Stimulated activated naive CD8-positive, alpha-beta T cell treated with anti-CD3 and anti-CD28 coated beads, Interleukin-15, amount 100 ng/mL, for 72 hours (primary cell): ENCODE results near the gene ATP2C1.
A peak's percentile ranks its signal among the peaks of the same experiment; 100 is the strongest.
"Not testable (repeated sequence)": the region's sequence is repeated elsewhere in the genome, so short reads cannot be mapped to it uniquely, and the experiment has no call there.

Source experiments
- ATAC-seq: fragments of 150-1000 bp; cut with Tn5 transposase; 2 replicates; pipeline ENCODE4 v1.10.0; 2021; ENCODE audit warnings: mild to moderate bottlenecking, moderate library complexity
- DNase-seq, 2 donors: peaks; one replicate each; pipeline ENCODE4 v3.0.0; 2021 to 2022
- H3K27ac Mint-ChIP-seq, 2 donors: one replicate each; pipeline ENCODE4 v1.8.0; 2022; ENCODE audit warnings: mild to moderate bottlenecking in 2 of 2, mixed read lengths in 2 of 2, moderate library complexity in 2 of 2
- H3K27me3 Mint-ChIP-seq: one replicate; pipeline ENCODE4 v1.8.0; 2022; ENCODE audit warnings: mixed read lengths
- H3K4me1 Mint-ChIP-seq: one replicate; pipeline ENCODE4 v1.8.0; 2022; ENCODE audit warnings: mild to moderate bottlenecking, mixed read lengths
- H3K4me3 Mint-ChIP-seq, 2 donors: one replicate each; pipeline ENCODE4 v1.8.0; 2022; ENCODE audit warnings: mild to moderate bottlenecking in 2 of 2, mixed read lengths in 2 of 2, moderate library complexity in 1 of 2
- H3K9me3 Mint-ChIP-seq, 2 donors: one replicate each; pipeline ENCODE4 v1.8.0; 2022; ENCODE audit warnings: mixed read lengths in 2 of 2

The ATP2C1 gene

DNA sequence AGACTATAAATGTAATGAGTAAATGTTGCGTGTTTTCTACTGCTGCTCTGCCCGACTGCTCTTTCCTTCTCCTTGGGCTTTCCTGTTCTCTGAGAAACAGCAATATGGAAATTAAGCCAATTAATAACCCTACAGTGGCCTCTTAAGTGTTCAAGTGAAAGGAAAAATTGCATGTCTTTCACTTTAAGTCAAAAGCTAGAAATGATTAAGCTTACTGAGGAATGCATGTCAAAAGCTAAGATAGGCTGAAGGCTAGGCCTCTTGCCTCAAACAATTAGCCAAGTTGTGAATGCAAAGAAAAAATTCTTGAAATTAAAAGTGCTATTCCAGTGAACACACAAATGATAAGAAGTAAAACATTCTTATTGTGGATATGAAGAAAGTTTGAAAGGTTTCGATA lies 55.0 kb downstream of the ATP2C1 start:
- Mint-ChIP-seq H3K27ac (peak overlapping the region in 1 of 2 donors; percentile 76), H3K27me3 (no peaks in the 10 kb centered on the region)
- ATAC-seq, result no peak

GRCh38 chr3:130950124-130950523 lies 56.2 kb downstream of the ATP2C1 start:
- Mint-ChIP-seq H3K4me1 (peaks cover 20% of the 10 kb centered on the region), H3K4me3 (no peak overlapping the region), H3K27ac (peak overlapping the region in 1 of 2 donors; percentile 36), H3K27me3 (no peaks in the 10 kb centered on the region), H3K9me3 (no peaks in the 10 kb centered on the region)
- DNase-seq (no peak), ATAC-seq (no peak)

More for the DNA sequence above, 55.0 kb downstream of the ATP2C1 start:
- Mint-ChIP-seq H3K9me3 (no peaks in the 10 kb centered on the region), H3K4me1 (peaks cover 20% of the 10 kb centered on the region), H3K4me3 (no peak overlapping the region)
- DNase-seq, result no peak

GRCh38 chr3:130950641-130951040 lies 56.8 kb downstream of the ATP2C1 start:
- Mint-ChIP-seq H3K27me3 (no peaks in the 10 kb centered on the region), H3K9me3 (no peaks in the 10 kb centered on the region), H3K4me1 (peaks cover 20% of the 10 kb centered on the region), H3K27ac (peak overlapping the region in 1 of 2 donors; percentile 36), H3K4me3 (no peak overlapping the region)
- ATAC-seq (no peak), DNase-seq (no peak)

DNA sequence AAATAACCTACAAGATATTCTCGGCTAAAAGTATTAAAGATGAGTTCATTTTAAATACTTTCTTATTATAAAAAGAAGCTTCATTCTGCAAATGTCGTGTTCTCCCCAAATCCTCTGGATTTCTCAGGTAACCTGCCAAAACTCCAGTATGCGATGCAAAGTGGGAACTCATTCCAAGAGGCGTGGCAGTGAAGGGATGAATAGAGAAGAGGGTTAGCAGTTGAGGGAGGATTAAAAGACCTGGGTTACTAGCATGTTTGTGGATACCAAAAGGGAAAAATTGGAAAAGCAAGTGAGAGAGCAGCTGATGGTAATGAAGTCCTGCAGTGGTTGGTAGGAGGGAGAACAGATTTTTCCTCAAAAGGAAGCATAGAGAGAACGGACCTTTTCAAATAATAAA lies 61.6 kb downstream of the ATP2C1 start:
- Mint-ChIP-seq H3K4me1 (peaks cover under 1% of the 10 kb centered on the region), H3K9me3 (no peaks in the 10 kb centered on the region), H3K27me3 (no peaks in the 10 kb centered on the region), H3K27ac (no peak overlapping the region), H3K4me3 (no peak overlapping the region)
- ATAC-seq (no peak), DNase-seq (no peak)

DNA sequence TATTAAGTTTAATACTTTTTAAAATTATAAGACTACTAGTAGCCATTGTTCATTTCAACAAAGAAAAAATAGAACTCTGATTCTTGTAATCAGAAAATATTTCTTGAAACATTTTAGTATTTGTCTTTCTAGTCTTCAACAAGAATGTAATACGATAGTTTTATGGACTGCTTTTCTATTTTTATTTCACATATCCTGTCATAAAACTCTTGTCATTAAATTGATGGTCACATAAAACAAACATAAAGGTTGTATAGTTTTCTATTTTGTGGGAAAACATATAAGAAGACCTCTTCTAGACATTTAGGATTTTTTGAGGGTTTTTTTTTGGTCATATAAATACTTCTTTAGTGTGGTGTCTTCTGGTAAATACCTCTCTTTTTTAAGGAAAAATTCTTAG lies 62.4 kb downstream of the ATP2C1 start:
- ATAC-seq, result no peak
- Mint-ChIP-seq H3K9me3 (no peaks in the 10 kb centered on the region), H3K27ac (no peak overlapping the region), H3K4me3 (no peak overlapping the region), H3K4me1 (no peaks in the 10 kb centered on the region), H3K27me3 (no peaks in the 10 kb centered on the region)
- DNase-seq, result no peak

GRCh38 chr3:130956721-130957120 lies 62.8 kb downstream of the ATP2C1 start:
- H3K4me3 Mint-ChIP-seq, result no peak overlapping the region

GRCh38 chr3:130960139-130960795 lies 66.4 kb downstream of the ATP2C1 start:
- Mint-ChIP-seq H3K4me1 (no peaks in the 10 kb centered on the region), H3K27ac (peak overlapping the region in 1 of 2 donors; percentile 34), H3K9me3 (no peaks in the 10 kb centered on the region), H3K4me3 (no peak overlapping the region), H3K27me3 (no peaks in the 10 kb centered on the region)
- DNase-seq (no peak), ATAC-seq (no peak)

More at GRCh38 chr3:130956721-130957120, 62.8 kb downstream of the ATP2C1 start:
- Mint-ChIP-seq H3K27me3 (no peaks in the 10 kb centered on the region), H3K9me3 (no peaks in the 10 kb centered on the region), H3K27ac (no peak overlapping the region), H3K4me1 (no peaks in the 10 kb centered on the region)
- ATAC-seq (no peak), DNase-seq (no peak)

- ATAC-seq (no peak), DNase-seq (no peak)
- H3K27me3 Mint-ChIP-seq, result no peaks in the 10 kb centered on the region
- H3K4me1 Mint-ChIP-seq, result no peaks in the 10 kb centered on the region
- H3K9me3 Mint-ChIP-seq, result no peaks in the 10 kb centered on the region
- no peak overlapping the region for H3K4me3 Mint-ChIP-seq
- H3K27ac Mint-ChIP-seq, result no peak overlapping the region
Measured at GRCh38 chr3:130961458-130961857, 67.6 kb downstream of the ATP2C1 start.

DNA sequence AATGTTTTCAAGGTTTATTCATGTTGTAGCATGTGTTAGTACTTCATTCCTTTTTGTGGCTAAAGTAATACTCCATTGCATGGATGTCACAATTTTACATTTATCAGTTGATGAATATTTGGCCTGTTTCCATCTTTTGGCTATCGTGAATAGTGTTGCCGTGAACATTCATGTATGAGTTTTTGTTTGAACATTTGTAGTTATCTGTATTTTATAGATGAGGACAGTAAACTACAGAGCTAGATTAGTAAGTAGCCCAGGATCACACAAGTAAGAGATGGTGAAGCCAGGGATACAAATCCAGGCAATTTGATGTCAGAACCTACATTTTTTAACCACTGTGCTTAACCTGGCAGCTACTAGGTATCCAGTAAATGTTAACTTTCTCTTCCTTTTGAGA lies 69.6 kb downstream of the ATP2C1 start:
- ATAC-seq (no peak), DNase-seq (no peak)
- no peaks in the 10 kb centered on the region for H3K4me1 Mint-ChIP-seq

GRCh38 chr3:130963878-130964277 lies 70.0 kb downstream of the ATP2C1 start:
- DNase-seq, result no peak
- peak overlapping the region in 1 of 2 donors; percentile 52 for H3K27ac Mint-ChIP-seq
- no peaks in the 10 kb centered on the region for H3K9me3 Mint-ChIP-seq
- ATAC-seq, result no peak
- no peaks in the 10 kb centered on the region for H3K27me3 Mint-ChIP-seq
- no peak overlapping the region for H3K4me3 Mint-ChIP-seq
- no peaks in the 10 kb centered on the region for H3K4me1 Mint-ChIP-seq

More for the DNA sequence above, 69.6 kb downstream of the ATP2C1 start:
- Mint-ChIP-seq H3K27me3 (no peaks in the 10 kb centered on the region), H3K4me3 (no peak overlapping the region), H3K9me3 (no peaks in the 10 kb centered on the region), H3K27ac (peak overlapping the region in 1 of 2 donors; percentile 52)

- Mint-ChIP-seq H3K9me3 (no peaks in the 10 kb centered on the region), H3K27ac (no peak overlapping the region), H3K27me3 (no peaks in the 10 kb centered on the region), H3K4me3 (no peak overlapping the region), H3K4me1 (no peaks in the 10 kb centered on the region)
- DNase-seq, result no peak
- ATAC-seq, result no peak
Measured at GRCh38 chr3:130967281-130967680, 73.4 kb downstream of the ATP2C1 start.

DNA sequence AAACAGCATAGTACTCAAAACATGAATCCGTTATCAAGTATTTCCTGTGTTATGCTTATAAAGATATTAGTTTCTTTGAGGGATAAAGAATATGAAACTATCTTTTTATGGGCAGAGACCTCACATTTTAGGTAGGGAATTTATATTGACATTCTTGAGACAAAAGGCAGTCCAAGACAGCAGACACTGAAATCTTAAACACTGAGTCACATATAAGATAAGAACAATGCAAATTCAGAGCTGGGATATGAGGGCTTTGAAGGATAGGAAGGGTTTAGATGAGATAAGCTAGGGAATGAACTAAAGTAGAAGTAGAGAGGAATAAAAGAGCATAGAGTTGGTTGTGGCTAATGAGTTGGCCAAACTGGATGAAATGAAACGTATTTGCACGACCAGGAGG lies 74.3 kb downstream of the ATP2C1 start:
- Mint-ChIP-seq H3K27ac (no peak overlapping the region), H3K4me1 (no peaks in the 10 kb centered on the region), H3K27me3 (no peaks in the 10 kb centered on the region), H3K9me3 (no peaks in the 10 kb centered on the region), H3K4me3 (no peak overlapping the region)
- ATAC-seq, result no peak
- DNase-seq, result no peak

- Mint-ChIP-seq H3K4me1 (no peaks in the 10 kb centered on the region), H3K9me3 (no peaks in the 10 kb centered on the region), H3K4me3 (no peak overlapping the region), H3K27me3 (no peaks in the 10 kb centered on the region), H3K27ac (no peak overlapping the region)
- ATAC-seq, result no peak
- DNase-seq, result no peak
Measured at GRCh38 chr3:130969621-130970020, 75.7 kb downstream of the ATP2C1 start.

- H3K9me3 Mint-ChIP-seq, result no peaks in the 10 kb centered on the region
- no peak for DNase-seq
- no peaks in the 10 kb centered on the region for H3K27me3 Mint-ChIP-seq
- H3K4me1 Mint-ChIP-seq, result no peaks in the 10 kb centered on the region
- H3K27ac Mint-ChIP-seq, result peak overlapping the region in 1 of 2 donors; percentile 71
- ATAC-seq, result no peak
- H3K4me3 Mint-ChIP-seq, result no peak overlapping the region
Measured at GRCh38 chr3:130971208-130971607, 77.3 kb downstream of the ATP2C1 start.

GRCh38 chr3:130972592-130972991 lies 78.7 kb downstream of the ATP2C1 start:
- H3K27ac Mint-ChIP-seq, H3K9me3 Mint-ChIP-seq, ATAC-seq, H3K4me3 Mint-ChIP-seq, DNase-seq, H3K27me3 Mint-ChIP-seq, H3K4me1 Mint-ChIP-seq: not testable (repeated sequence)

GRCh38 chr3:130973406-130973805 lies 79.5 kb downstream of the ATP2C1 start:
- Mint-ChIP-seq H3K27ac (no peak overlapping the region), H3K9me3 (no peaks in the 10 kb centered on the region), H3K4me3 (no peak overlapping the region), H3K27me3 (no peaks in the 10 kb centered on the region), H3K4me1 (no peaks in the 10 kb centered on the region)
- no peak for ATAC-seq
- no peak for DNase-seq

GRCh38 chr3:130974201-130974600 lies 80.3 kb downstream of the ATP2C1 start:
- Mint-ChIP-seq H3K4me3 (no peak overlapping the region), H3K27me3 (no peaks in the 10 kb centered on the region), H3K27ac (no peak overlapping the region), H3K4me1 (no peaks in the 10 kb centered on the region), H3K9me3 (no peaks in the 10 kb centered on the region)
- DNase-seq (no peak), ATAC-seq (no peak)
